ENCODE measurements around the gene DNAJC11.
"Not testable (repeated sequence)": the region's sequence is repeated elsewhere in the genome, so short reads cannot be mapped to it uniquely, and the experiment has no call there.

DNAJC11 gene

GRCh38 chr1:6668503-6668902 is 33.1 kb downstream of the DNAJC11 start:
- DNase-seq (ENCODE audit: low read depth) = no peak
- TF ChIP-seq CTCF (conservative IDR thresholded peaks at IDR 0.05; ENCODE audit: control insufficient read depth, insufficient read depth, low read depth, low read length) = no peak
- no peak overlapping the region for H3K4me3 ChIP-seq (ENCODE audit: control insufficient read depth, low read depth, low read length)

- no peak overlapping the region for H3K4me3 ChIP-seq (ENCODE audit: control insufficient read depth, low read depth, low read length)
- no peak for TF ChIP-seq CTCF (conservative IDR thresholded peaks at IDR 0.05; ENCODE audit: control insufficient read depth, insufficient read depth, low read depth, low read length)
- DNase-seq (ENCODE audit: low read depth) = no peak
Measured at GRCh38 chr1:6667139-6667538, 34.5 kb downstream of the DNAJC11 start.

- no peak for DNase-seq (ENCODE audit: low read depth)
- no peak for TF ChIP-seq CTCF (conservative IDR thresholded peaks at IDR 0.05; ENCODE audit: control insufficient read depth, insufficient read depth, low read depth, low read length)
- H3K4me3 ChIP-seq (ENCODE audit: control insufficient read depth, low read depth, low read length) = no peak overlapping the region
Measured at GRCh38 chr1:6666696-6667095, 34.9 kb downstream of the DNAJC11 start.

- DNase-seq (ENCODE audit: low read depth) = not testable (repeated sequence)
Measured at GRCh38 chr1:6662468-6662867, 39.1 kb downstream of the DNAJC11 start.

GRCh38 chr1:6660415-6661049 is 41.1 kb downstream of the DNAJC11 start:
- no peak for DNase-seq (ENCODE audit: low read depth)
- TF ChIP-seq CTCF (conservative IDR thresholded peaks at IDR 0.05; ENCODE audit: control insufficient read depth, insufficient read depth, low read depth, low read length) = no peak

More at GRCh38 chr1:6662468-6662867, 39.1 kb downstream of the DNAJC11 start:
- H3K4me3 ChIP-seq (ENCODE audit: control insufficient read depth, low read depth, low read length) = not testable (repeated sequence)

GRCh38 chr1:6658359-6659060 is 43.1 kb downstream of the DNAJC11 start:
- no peak for DNase-seq (ENCODE audit: low read depth)
- no peak overlapping the region for H3K4me3 ChIP-seq (ENCODE audit: control insufficient read depth, low read depth, low read length)
- TF ChIP-seq CTCF (conservative IDR thresholded peaks at IDR 0.05; ENCODE audit: control insufficient read depth, insufficient read depth, low read depth, low read length) = no peak

More at GRCh38 chr1:6660415-6661049, 41.1 kb downstream of the DNAJC11 start:
- no peak overlapping the region for H3K4me3 ChIP-seq (ENCODE audit: control insufficient read depth, low read depth, low read length)

GRCh38 chr1:6657138-6657537 is 44.5 kb downstream of the DNAJC11 start:
- no peak overlapping the region for H3K4me3 ChIP-seq (ENCODE audit: control insufficient read depth, low read depth, low read length)
- TF ChIP-seq CTCF (conservative IDR thresholded peaks at IDR 0.05; ENCODE audit: control insufficient read depth, insufficient read depth, low read depth, low read length) = no peak
- DNase-seq (ENCODE audit: low read depth) = no peak
